K562 (cell line): Measurements from ENCODE around the gene DNAJC25. TPM values are rescaled to one million over a fixed set of nuclear protein-coding genes. Genes with fewer than 3 reads are reported as not detected.

ENCODE experiments used
- CBFA2T2 ChIP-seq: fragments of 450-650 bp; conservative IDR thresholded peaks from 2 replicates; pipeline ENCODE4 v1.6.1; 2017; ENCODE audit warnings: mild to moderate bottlenecking
- CHCHD3 ChIP-seq: fragments of 250-450 bp; sonication (Bioruptor Pico); IDR thresholded peaks from 2 replicates; pipeline ENCODE4 v2.1.2; 2022; ENCODE audit warnings: mild to moderate bottlenecking
- FOSL1 ChIP-seq: fragments of 200-800 bp; sonication (Bioruptor generic); conservative IDR thresholded peaks from 2 replicates; pipeline ENCODE4 v1.6.1; 2016; ENCODE audit warnings: missing genetic modification characterization, missing compliant biosample characterization
- FUS ChIP-seq: fragments of 200-400 bp; formaldehyde crosslinking; optimal IDR thresholded peaks from 2 replicates; pipeline ENCODE3; 2017; ENCODE audit warnings: low read depth, low read length
- HNRNPH1 ChIP-seq: fragments of 200-400 bp; formaldehyde crosslinking; optimal IDR thresholded peaks from 2 replicates; pipeline ENCODE3; 2017; ENCODE audit warnings: low read depth, mild to moderate bottlenecking, low read length, moderate library complexity
- KAT8 ChIP-seq: fragments of 450-650 bp; IDR thresholded peaks from 2 replicates; pipeline ENCODE4 v1.6.1; 2016; ENCODE audit warnings: low read depth, mild to moderate bottlenecking
- KDM2B ChIP-seq: fragments of 250-450 bp; sonication (Bioruptor Pico); IDR thresholded peaks from 2 replicates; pipeline ENCODE4 v1.8.0; 2021; ENCODE audit warnings: mild to moderate bottlenecking, moderate library complexity
- NCOA6 ChIP-seq: fragments of 450-650 bp; IDR thresholded peaks from 2 replicates; pipeline ENCODE4 v1.6.1; 2017; ENCODE audit warnings: mild to moderate bottlenecking
- SRF ChIP-seq, 2 experiments: fragments of 250-450, 450-650 bp in 1 of 2; sonication (Bioruptor Pico) in 1 of 2; sonication (generic) in 1 of 2; formaldehyde crosslinking; IDR thresholded peaks; 2 replicates each; pipeline versions ENCODE4 v1.5.0 to v1.5.1; 2020 to 2022; ENCODE audit warnings: mild to moderate bottlenecking in 1 of 2, missing genetic modification reagents in 1 of 2
- ZNF134 ChIP-seq: fragments of 250-450 bp; sonication (Bioruptor Pico); conservative IDR thresholded peaks from 2 replicates; pipeline ENCODE4 v1.4.0; 2020
- ZNF184 ChIP-seq: sonication (generic); formaldehyde crosslinking; IDR thresholded peaks from 2 replicates; pipeline ENCODE4 v1.5.0; 2020; ENCODE audit warnings: missing genetic modification reagents
- ZNF263 ChIP-seq: sonication (generic); formaldehyde crosslinking; IDR thresholded peaks from 2 replicates; pipeline ENCODE4 v1.8.0; 2022; ENCODE audit warnings: mild to moderate bottlenecking, missing genetic modification reagents, borderline replicate concordance
- ZNF324 ChIP-seq: fragments of 250-450 bp; sonication (Bioruptor Pico); IDR thresholded peaks from 2 replicates; pipeline ENCODE4 v1.4.0; 2020; ENCODE audit warnings: mild to moderate bottlenecking
- ZNF77 ChIP-seq: fragments of 250-450 bp; sonication (Bioruptor Pico); IDR thresholded peaks from 2 replicates; pipeline ENCODE4 v1.5.0; 2020
- polyA plus RNA-seq, 8 experiments: library from polyadenylated mRNA; depleted of rRNA in 4 of 8; stranded (reverse) in 5 of 8; unstranded in 3 of 8; fragments of >200 nt; fragmentation: Nextera tagmentation in 2 of 8; fragmentation: Illumina TruSeq in 1 of 8; extraction: Ambion mirVana in 2 of 8; extraction: Trizol in 1 of 8; gene quantifications; 2 replicates each; pipeline versions ENCODE4 v1.2.1 to v1.2.3, GENCODE V29; 2011 to 2014; ENCODE audit warnings: inconsistent platforms in 1 of 8, missing spikeins in 1 of 8
- total RNA-seq, 7 experiments: library from RNA; depleted of rRNA in 6 of 7; stranded (reverse); fragments of >200 nt in 6 of 7; fragmentation: Illumina TruSeq in 2 of 7; extraction: Trizol in 2 of 7; gene quantifications; 2 replicates each; pipeline versions ENCODE4 v1.2.1 to v1.2.3, GENCODE V29; 2011 to 2021; ENCODE audit warnings: low replicate concordance in 1 of 7
- TF ChIP-seq, protein P1 (sequence below): sonication (generic); formaldehyde crosslinking; IDR thresholded peaks from 2 replicates; pipeline ENCODE4 v1.8.1; 2023; ENCODE audit warnings: mild to moderate bottlenecking, missing genetic modification reagents
- TF ChIP-seq, protein P2 (sequence below): fragments of 450-650 bp; IDR thresholded peaks from 2 replicates; pipeline ENCODE4 v1.6.1; 2016; ENCODE audit warnings: missing biosample characterization, missing genetic modification characterization

Gene DNAJC25
- total and polyA plus RNA-seq, 9 of the 15 experiments (the other 6 are each of a cell fraction or from before 2014, with no cell fraction given): 3.7 to 11.2 (median 7.1) TPM

- TF ChIP-seq CBFA2T2: no peak
- TF ChIP-seq CHCHD3: no peak; the same call in 1 of the 2 replicates
- TF ChIP-seq SRF (CRISPR knock-in tag; IDR thresholded peaks at IDR 0.05): peak; percentile 9 to 23; a peak in 1 of 4 replicates
- TF ChIP-seq ZNF77 (CRISPR knock-in tag): no peak
- no peak for TF ChIP-seq ZNF184 (CRISPR knock-in tag)
- no peak; the same call in 1 of the 2 replicates for TF ChIP-seq FOSL1
- TF ChIP-seq ZNF324 (CRISPR knock-in tag): no peak
- no peak for TF ChIP-seq HNRNPH1
- TF ChIP-seq FUS: peak; percentile 62
- no peak for TF ChIP-seq KAT8
- TF ChIP-seq ZNF134 (CRISPR knock-in tag): no peak
- TF ChIP-seq, protein P1, sequence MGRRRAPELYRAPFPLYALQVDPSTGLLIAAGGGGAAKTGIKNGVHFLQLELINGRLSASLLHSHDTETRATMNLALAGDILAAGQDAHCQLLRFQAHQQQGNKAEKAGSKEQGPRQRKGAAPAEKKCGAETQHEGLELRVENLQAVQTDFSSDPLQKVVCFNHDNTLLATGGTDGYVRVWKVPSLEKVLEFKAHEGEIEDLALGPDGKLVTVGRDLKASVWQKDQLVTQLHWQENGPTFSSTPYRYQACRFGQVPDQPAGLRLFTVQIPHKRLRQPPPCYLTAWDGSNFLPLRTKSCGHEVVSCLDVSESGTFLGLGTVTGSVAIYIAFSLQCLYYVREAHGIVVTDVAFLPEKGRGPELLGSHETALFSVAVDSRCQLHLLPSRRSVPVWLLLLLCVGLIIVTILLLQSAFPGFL (CRISPR knock-in tag): no peak
- TF ChIP-seq NCOA6: no peak
- TF ChIP-seq, protein P2, sequence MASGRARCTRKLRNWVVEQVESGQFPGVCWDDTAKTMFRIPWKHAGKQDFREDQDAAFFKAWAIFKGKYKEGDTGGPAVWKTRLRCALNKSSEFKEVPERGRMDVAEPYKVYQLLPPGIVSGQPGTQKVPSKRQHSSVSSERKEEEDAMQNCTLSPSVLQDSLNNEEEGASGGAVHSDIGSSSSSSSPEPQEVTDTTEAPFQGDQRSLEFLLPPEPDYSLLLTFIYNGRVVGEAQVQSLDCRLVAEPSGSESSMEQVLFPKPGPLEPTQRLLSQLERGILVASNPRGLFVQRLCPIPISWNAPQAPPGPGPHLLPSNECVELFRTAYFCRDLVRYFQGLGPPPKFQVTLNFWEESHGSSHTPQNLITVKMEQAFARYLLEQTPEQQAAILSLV (tag): no peak
- TF ChIP-seq ZNF263: no peak
- no peak for TF ChIP-seq KDM2B (CRISPR knock-in tag)
Observed at GRCh38 chr9:111631214-111631971, at the start of gene DNAJC25 (continued).
